ENCODE data around the gene LDAF1.

DNA sequence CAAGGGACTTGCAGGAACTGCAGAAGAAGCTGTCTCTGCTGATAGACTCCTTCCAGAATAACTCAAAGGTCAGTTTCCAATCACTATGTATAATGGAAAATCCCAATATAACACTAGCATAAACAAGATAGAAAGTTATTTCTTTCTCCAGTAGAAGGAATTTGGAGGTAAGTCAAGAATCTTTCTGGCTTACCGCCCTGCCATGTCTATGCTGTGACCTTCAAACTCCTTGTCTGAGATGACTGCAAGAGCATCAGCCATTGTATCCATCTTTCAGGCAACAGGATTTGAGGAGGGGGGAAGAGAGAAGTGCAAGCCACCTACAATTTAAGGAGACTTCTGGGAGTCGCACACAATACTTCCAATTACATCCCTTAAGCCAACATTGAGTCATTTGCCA lies 2.7 kb downstream of the LDAF1 start:
- TF ChIP-seq, protein P1, sequence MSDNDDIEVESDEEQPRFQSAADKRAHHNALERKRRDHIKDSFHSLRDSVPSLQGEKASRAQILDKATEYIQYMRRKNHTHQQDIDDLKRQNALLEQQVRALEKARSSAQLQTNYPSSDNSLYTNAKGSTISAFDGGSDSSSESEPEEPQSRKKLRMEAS (IDR thresholded peaks at IDR 0.05; ENCODE audit: low read depth, low read length), result no peak
- TF ChIP-seq CHD2 (IDR thresholded peaks at IDR 0.05; ENCODE audit: borderline replicate concordance, low read depth, low read length), result no peak
- TF ChIP-seq GATAD2B (conservative IDR thresholded peaks at IDR 0.05; ENCODE audit: low read depth), result no peak
- TF ChIP-seq, protein P2, sequence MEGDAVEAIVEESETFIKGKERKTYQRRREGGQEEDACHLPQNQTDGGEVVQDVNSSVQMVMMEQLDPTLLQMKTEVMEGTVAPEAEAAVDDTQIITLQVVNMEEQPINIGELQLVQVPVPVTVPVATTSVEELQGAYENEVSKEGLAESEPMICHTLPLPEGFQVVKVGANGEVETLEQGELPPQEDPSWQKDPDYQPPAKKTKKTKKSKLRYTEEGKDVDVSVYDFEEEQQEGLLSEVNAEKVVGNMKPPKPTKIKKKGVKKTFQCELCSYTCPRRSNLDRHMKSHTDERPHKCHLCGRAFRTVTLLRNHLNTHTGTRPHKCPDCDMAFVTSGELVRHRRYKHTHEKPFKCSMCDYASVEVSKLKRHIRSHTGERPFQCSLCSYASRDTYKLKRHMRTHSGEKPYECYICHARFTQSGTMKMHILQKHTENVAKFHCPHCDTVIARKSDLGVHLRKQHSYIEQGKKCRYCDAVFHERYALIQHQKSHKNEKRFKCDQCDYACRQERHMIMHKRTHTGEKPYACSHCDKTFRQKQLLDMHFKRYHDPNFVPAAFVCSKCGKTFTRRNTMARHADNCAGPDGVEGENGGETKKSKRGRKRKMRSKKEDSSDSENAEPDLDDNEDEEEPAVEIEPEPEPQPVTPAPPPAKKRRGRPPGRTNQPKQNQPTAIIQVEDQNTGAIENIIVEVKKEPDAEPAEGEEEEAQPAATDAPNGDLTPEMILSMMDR (IDR thresholded peaks at IDR 0.05 in 2 of 3, conservative IDR thresholded peaks at IDR 0.05 in 1 of 3; ENCODE audit: control insufficient read depth in 2 of 3, extremely low read depth in 1 of 3, insufficient read depth in 1 of 3, low read depth in 3 of 3, low read length in 3 of 3), result no peak
- TF ChIP-seq, protein P3, sequence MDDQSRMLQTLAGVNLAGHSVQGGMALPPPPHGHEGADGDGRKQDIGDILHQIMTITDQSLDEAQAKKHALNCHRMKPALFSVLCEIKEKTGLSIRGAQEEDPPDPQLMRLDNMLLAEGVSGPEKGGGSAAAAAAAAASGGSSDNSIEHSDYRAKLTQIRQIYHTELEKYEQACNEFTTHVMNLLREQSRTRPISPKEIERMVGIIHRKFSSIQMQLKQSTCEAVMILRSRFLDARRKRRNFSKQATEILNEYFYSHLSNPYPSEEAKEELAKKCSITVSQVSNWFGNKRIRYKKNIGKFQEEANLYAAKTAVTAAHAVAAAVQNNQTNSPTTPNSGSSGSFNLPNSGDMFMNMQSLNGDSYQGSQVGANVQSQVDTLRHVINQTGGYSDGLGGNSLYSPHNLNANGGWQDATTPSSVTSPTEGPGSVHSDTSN (IDR thresholded peaks at IDR 0.05; ENCODE audit: insufficient replicate concordance, low read depth, low read length), result no peak
- TF ChIP-seq EP300 (IDR thresholded peaks at IDR 0.05; ENCODE audit: borderline replicate concordance in 1 of 2, control insufficient read depth in 1 of 2, low read depth in 2 of 2, low read length in 2 of 2), result no peak
- no peak for TF ChIP-seq JUNB (IDR thresholded peaks at IDR 0.05)
- no peak for TF ChIP-seq ETV6 (conservative IDR thresholded peaks at IDR 0.05 in 1 of 2, IDR thresholded peaks at IDR 0.05 in 1 of 2; ENCODE audit: borderline replicate concordance in 1 of 2, low read depth in 1 of 2)
- TF ChIP-seq SUZ12 (IDR thresholded peaks at IDR 0.05; ENCODE audit: unreplicated experiment), result no peak
- no peak for TF ChIP-seq POLR2AphosphoS5 (IDR thresholded peaks at IDR 0.05; ENCODE audit: low read length)
